GM11168 (cell line): ENCODE data around the gene AP1G2.

ENCODE experiments used
- in situ Hi-C: fragments of 300-500 bp; cut with MboI; formaldehyde crosslinking; loops from one replicate; pipeline ENCODE4 v1.12.0; 2022; ENCODE audit warnings: low sequenced_read_pairs; ENCODE audit not compliant: unreplicated experiment

AP1G2 gene

GRCh38 chr14:23559926-23560520, 7.6 kb downstream of the AP1G2 start:
- in situ Hi-C loops: loop anchor here (5.0 kb wide), 1 partner anchor 73 kb away; no protein-coding TSS in a partner anchor

- in situ Hi-C loops: loop anchor here (5.0 kb wide), 1 partner anchor 72 kb away; no protein-coding TSS in a partner anchor
Observed at GRCh38 chr14:23559010-23559925, 8.3 kb downstream of the AP1G2 start.

- in situ Hi-C loops: loop anchor here (5.0 kb wide), 1 partner anchor 71 kb away; no protein-coding TSS in a partner anchor
Observed at GRCh38 chr14:23558346-23559009, 9.1 kb downstream of the AP1G2 start.

- in situ Hi-C loops: loop anchor here (5.0 kb wide), 1 partner anchor 71 kb away; no protein-coding TSS in a partner anchor
Observed at GRCh38 chr14:23557946-23558345, 9.6 kb downstream of the AP1G2 start.

DNA sequence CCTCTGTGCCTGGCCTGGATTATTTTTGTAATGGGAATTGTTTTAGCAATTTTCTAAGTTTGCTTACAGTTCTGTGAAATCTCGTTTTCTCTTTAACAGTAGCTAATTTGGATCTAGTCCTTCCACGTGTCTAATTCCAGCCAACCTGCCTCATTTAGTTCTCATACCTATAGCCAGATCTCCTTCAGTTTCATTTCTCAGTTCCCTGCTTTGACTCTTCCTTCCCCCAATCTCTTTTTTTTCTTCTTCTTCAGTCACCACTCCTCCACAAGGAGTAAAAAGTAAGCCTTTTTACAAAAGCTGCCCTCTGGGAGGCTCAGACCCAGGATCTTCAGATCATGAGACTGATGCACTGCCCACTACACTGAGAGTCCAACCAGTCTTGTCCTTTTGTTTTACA, 10.1 kb downstream of the AP1G2 start:
- in situ Hi-C loops: loop anchor here (5.0 kb wide), 1 partner anchor 70 kb away; no protein-coding TSS in a partner anchor

- in situ Hi-C loops: loop anchor here (5.0 kb wide), 1 partner anchor 70 kb away; no protein-coding TSS in a partner anchor
Observed at GRCh38 chr14:23556700-23557440, 10.7 kb downstream of the AP1G2 start.

- in situ Hi-C loops: loop anchor here (5.0 kb wide), 1 partner anchor 69 kb away; no protein-coding TSS in a partner anchor
Observed at GRCh38 chr14:23555882-23556699, 11.5 kb downstream of the AP1G2 start, which contains the start of gene THTPA. Gene THTPA (plus strand): TSS chr14:23556271. CDS start chr14:23556758, 487 bp downstream.

DNA sequence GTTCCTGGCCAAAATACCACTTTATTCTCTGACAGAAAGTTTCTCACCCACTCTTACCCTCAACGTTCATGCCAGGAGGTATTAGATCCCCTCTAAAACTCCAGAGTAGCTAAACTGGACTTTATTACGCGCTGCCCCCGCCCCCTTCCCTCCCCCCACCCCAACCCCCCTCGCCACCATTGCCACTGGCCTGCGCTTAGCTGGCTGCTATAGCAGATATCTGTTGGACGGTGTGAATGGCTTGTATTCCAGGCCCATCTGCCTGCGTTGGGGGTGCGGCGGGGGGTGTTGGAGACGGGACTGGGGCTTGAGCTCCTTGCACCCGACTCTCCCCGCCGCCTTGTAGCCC, 12.1 kb downstream of the AP1G2 start:
- in situ Hi-C loops: loop anchor here (5.0 kb wide), 1 partner anchor 68 kb away; no protein-coding TSS in a partner anchor

DNA sequence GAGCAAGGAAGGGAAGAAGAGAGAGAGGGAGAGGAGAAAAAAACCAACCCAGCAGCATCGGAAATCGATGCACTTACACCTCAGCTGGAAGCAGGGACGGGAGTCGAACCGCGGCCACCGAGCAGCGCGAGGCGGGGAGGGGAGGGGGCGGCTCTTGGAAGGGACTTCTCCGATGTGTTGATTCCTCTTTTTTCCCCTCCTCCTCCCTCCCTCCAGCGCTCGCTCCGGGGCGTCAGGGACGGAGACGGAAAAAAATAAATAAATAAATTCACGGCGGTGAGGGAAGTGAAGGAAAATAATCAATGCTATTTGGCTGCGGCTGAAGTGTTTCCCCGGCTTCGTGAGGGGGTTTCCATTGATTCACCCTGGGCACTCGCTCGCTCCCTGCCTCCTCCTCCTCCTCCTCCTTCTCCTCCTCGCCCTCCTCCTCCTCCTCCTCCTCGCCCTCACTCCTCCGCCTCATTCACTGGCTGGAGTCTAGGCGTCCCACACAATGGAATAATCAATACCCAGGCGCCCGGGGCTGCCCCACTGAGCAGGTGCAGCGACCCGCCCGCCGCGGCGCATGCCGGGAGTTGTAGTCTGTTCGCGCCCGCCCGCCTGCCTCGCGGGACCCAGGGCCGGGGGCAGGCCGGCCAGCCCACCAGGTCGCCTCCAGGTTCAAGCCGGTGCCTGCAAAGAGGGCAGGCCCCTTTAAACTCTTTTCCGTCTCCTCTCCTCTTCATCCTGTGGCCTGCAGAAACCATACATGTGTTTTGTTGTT, 16.1 kb downstream of the AP1G2 start, which contains the start of gene ZFHX2:
ZFHX2 (minus strand) TSS at position 500 of the 763 bp plus-strand sequence. CDS start 16,440 bp downstream, outside the sequence.
- in situ Hi-C loops: no loop called here

DNA sequence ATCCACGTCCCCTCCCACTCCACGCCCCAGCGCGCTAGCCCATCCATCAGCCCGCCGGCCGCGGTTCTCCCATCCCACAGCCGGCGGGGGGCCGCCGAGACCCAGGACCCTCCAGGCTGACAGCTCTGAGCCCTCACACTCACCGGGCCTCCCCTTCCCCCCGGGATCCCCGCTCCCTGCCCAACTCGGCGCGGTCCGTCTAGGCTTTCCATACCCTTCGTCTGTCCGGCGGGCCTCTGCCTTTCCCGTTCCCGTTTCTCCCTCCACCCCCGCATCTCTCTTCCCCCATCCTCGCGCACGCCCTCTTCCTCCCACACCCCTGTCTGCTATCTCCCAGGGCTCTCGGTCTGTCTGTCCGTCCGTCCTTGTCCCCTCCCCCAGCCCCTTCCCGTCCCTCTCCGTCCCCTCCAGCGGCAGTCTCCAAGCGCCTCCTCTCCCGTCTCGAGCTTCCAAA, 16.8 kb downstream of the AP1G2 start:
- in situ Hi-C loops: no loop called here

DNA sequence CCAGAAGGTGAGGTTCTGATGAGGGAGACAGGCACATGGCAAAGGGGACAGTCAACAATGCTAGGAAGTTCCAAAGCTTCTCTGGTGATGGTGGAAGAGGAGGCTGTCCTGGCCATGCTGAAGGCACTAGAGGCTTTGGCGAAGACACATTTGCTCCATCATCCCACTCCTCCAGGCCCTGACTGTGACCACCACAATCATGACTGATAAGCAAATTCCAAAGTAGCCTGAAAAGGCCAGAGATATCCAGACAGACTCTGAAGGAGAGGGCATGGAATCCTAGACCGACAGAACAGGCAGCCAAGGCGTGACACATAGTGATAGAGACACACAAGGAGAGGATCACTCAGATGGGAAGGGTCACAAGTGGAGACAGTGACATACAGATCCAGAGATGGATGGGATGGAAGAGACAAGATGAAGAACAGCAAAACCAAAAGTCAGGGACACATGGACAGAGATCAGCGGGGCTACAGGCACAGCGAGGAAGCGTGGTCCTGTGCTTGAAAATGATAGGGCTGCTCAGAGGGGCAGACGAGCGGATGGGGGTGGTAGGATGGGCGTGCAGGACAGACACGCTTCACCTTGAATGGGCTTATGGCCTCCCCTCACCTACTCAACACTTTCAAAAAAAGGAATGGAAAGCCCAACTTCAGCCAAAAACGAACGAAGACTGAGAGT, 17.3 kb downstream of the AP1G2 start:
- in situ Hi-C loops: no loop called here

- in situ Hi-C loops: no loop called here
Observed at GRCh38 chr14:23548351-23549318, 19.0 kb downstream of the AP1G2 start.

DNA sequence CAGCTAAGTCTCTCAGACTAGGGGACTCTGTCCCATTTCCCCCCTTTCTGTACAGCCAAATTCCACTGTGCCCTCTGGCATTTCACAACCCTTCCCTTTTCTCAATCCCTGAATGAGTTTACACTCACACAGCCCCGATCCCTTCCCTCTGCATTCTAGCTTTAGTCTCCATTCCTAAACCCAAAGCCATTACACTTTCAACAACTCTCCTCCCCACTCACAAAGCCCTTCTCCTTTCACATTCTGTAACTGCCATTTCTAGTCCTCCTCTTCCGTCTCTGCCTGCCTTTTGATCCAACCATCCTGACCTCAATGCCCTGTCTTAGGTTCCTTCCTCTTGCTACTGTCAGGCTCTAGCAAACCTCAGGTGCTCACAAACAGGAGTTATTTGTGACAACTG, 19.7 kb downstream of the AP1G2 start:
- in situ Hi-C loops: no loop called here

GRCh38 chr14:23546450-23547035, 21.0 kb downstream of the AP1G2 start:
- in situ Hi-C loops: no loop called here

- in situ Hi-C loops: no loop called here
Observed at GRCh38 chr14:23545740-23546365, 21.7 kb downstream of the AP1G2 start.
